Measurements from ENCODE around the gene CEACAM16.

The CEACAM16 gene

GRCh38 chr19:44747739-44748425 is 48.9 kb downstream of the CEACAM16 start:
- DNase-seq: no peak

- peak; percentile 41 for DNase-seq
Observed at GRCh38 chr19:44748426-44749254, 49.7 kb downstream of the CEACAM16 start, which contains the start of gene BCL3. TSS of gene BCL3 (plus strand) at chr19:44748708. CDS start at chr19:44748791, 83 bp downstream.

GRCh38 chr19:44749292-44749691 is 50.3 kb downstream of the CEACAM16 start:
- no peak for DNase-seq

- no peak for DNase-seq
Observed at GRCh38 chr19:44749994-44750393, 51.0 kb downstream of the CEACAM16 start.

GRCh38 chr19:44752123-44752815 is 53.3 kb downstream of the CEACAM16 start:
- no peak for DNase-seq

GRCh38 chr19:44752816-44753625 is 54.1 kb downstream of the CEACAM16 start:
- peak; percentile 63 for DNase-seq

- no peak for DNase-seq
Observed at GRCh38 chr19:44753626-44753931, 54.6 kb downstream of the CEACAM16 start.

GRCh38 chr19:44753932-44754749 is 55.2 kb downstream of the CEACAM16 start:
- DNase-seq: no peak

- no peak for DNase-seq
Observed at GRCh38 chr19:44754750-44755080, 55.8 kb downstream of the CEACAM16 start.

GRCh38 chr19:44755219-44755618 is 56.3 kb downstream of the CEACAM16 start:
- DNase-seq: no peak

- no peak for DNase-seq
Observed at GRCh38 chr19:44756089-44756562, 57.2 kb downstream of the CEACAM16 start.

- DNase-seq: no peak
Observed at GRCh38 chr19:44757057-44757734, 58.2 kb downstream of the CEACAM16 start.

GRCh38 chr19:44757735-44758505 is 59.0 kb downstream of the CEACAM16 start:
- DNase-seq: no peak

GRCh38 chr19:44758596-44758995 is 59.6 kb downstream of the CEACAM16 start:
- no peak for DNase-seq

- no peak for DNase-seq
Observed at GRCh38 chr19:44759083-44759804, 60.3 kb downstream of the CEACAM16 start.

All from GOT3 (cell line).